Measurements from ENCODE around the gene ANKRD23.

Gene ANKRD23

DNA sequence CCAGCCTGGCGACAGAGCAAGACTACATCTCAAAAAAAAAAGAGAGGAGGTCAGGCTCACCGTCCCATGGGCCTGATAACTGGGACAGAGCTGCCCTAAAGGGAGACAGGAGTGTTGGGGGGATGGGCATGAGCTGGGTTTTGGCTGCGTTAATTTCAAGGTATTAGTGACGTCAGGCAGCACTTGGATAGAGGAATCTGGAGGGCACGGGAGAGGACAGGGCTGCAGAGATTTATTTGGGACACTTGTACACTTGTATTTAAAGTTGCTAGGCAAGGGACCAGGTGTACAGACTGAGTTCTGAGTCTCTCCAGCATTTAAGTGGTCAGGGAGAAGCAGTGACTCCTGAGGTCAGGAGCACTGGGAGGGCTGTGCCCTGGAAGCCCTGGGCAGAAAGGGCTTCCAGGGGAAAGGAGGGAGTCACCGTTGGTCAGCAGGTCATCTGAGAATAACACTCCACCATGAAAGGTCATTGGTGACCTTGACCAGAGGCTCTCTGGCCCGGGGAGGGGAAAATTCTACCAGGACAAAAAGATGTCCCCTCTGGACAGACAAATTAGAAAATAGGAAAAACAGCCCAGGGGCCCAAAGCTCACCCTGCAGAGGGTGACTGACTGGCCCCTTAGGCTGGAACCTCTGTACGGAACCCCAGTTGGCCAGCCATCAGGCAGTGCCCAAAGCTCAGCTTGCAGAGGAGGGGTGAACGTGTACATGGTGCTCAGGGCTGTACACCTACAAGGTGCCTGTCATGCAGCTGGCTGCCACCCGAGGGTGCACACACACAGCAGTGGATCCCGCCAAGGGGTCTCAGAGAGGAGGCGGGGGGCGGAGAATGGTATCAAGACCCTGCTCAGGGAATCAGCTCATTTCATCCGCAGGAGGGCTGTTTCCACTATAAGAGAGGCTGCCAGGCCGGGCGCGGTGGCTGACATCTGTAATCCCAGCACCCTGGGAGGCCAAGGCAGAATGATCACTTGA lies 50.8 kb downstream of the ANKRD23 start:
- no peak for ATAC-seq

GRCh38 chr2:96789245-96789617 lies 54.6 kb downstream of the ANKRD23 start:
- no peak for ATAC-seq

DNA sequence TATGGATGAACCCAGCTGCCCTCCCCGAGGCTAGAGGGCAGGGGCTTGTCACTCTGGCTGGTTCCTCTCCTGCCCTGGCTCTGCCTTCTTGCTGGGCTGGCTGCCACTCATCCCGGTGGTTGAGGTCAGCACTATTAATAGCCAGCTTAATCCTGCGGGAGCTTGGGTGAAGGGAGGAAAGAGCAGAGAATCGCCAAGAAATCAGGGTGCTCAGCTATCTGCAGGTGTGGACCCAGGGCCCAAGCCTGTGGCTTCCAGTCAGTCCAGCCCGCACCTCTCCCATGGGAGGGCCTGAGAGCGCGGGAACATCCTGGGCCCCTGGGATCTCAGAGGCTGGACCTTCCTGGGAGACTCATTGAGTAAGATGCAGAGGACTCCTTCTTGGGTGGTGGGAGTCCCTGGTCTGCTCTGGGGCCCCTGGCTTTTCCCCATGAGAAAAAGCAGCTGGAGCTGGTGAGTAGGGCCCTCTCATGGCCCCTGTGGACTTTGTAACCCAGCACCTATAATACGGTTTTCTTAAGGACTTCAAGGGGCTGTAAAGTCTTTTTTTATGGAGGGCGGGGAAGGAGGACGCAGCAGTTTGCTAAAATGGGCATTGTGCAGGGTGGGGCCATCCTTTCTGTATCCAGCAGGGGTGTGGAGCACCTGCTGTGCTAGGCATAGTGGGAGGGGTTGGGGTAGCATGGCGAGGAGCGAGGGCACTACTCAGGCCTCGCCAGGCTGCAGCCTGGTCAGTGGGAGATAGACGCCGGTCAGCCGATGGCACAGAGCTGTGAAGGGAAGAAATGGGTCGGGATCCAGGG lies 55.2 kb downstream of the ANKRD23 start:
- no peak for ATAC-seq

Measured in activated CD4-positive, CD25-positive, alpha-beta regulatory T cell treated with anti-CD3 and anti-CD28 coated beads, Interleukin-2, amount 50 U/mL, for 24 hours (primary cell).